Lower leg skin (tissue), 3 donors: ENCODE data around the gene TMC1.

Source experiments
- CTCF ChIP-seq, 3 donors: fragments of 450-650 bp; IDR thresholded peaks; one replicate each; pipeline ENCODE4 v1.5.1; 2016; ENCODE audit warnings: antibody characterized with exemption in 3 of 3, mild to moderate bottlenecking in 3 of 3, moderate library complexity in 2 of 3
- POLR2A ChIP-seq, 2 donors: fragments of 450-650 bp; IDR thresholded peaks; one replicate each; pipeline ENCODE4 v1.6.1; 2016 to 2017; ENCODE audit warnings: antibody characterized with exemption in 2 of 2, mild to moderate bottlenecking in 1 of 2, moderate library complexity in 1 of 2

- TF ChIP-seq CTCF (IDR thresholded peaks at IDR 0.05) (no peak), POLR2A (IDR thresholded peaks at IDR 0.05) (no peak)
These were observed 112.6 kb downstream of the TMC1 start for GRCh38 chr9:72633966-72634365.
